GM12872 (cell line): Measurements from ENCODE around the gene RMDN2.

Experiments used
- CTCF ChIP-seq: IDR thresholded peaks from 3 replicates; pipeline ENCODE4 v1.5.1; 2011; ENCODE audit warnings: low read depth, mild to moderate bottlenecking, low read length, moderate library complexity; ENCODE audit not compliant: insufficient read depth

The RMDN2 gene

GRCh38 chr2:37919631-37920032, 5.5 kb upstream of the RMDN2 start:
- no peak for TF ChIP-seq CTCF

- no peak for TF ChIP-seq CTCF
These were observed 4.5 kb upstream of the RMDN2 start for GRCh38 chr2:37920570-37920969.

GRCh38 chr2:37921781-37922180, 3.3 kb upstream of the RMDN2 start:
- TF ChIP-seq CTCF, result no peak

- no peak for TF ChIP-seq CTCF
These were observed 1.6 kb upstream of the RMDN2 start for GRCh38 chr2:37923308-37924055.

GRCh38 chr2:37926635-37927034, 1.5 kb downstream of the RMDN2 start:
- TF ChIP-seq CTCF, result no peak

- no peak for TF ChIP-seq CTCF
These were observed 3.3 kb downstream of the RMDN2 start for GRCh38 chr2:37928377-37928776.

- no peak for TF ChIP-seq CTCF
These were observed 9.8 kb downstream of the RMDN2 start for GRCh38 chr2:37934591-37935513.
